Activated CD4-positive, alpha-beta T cell treated with anti-CD3 and anti-CD28 coated beads, Interleukin-2, amount 10 ng/mL, durations not matched to agents 24 days and 14 days (primary cell): Measurements from ENCODE around the gene SND1. TPM values are rescaled to one million over a fixed set of nuclear protein-coding genes. Genes with fewer than 3 reads are reported as not detected.
"Not testable (repeated sequence)": the region's sequence is repeated elsewhere in the genome, so short reads cannot be mapped to it uniquely, and the experiment has no call there.

Experiments
- DNase-seq: peaks from one replicate; pipeline ENCODE4 v3.0.0; 2022
- H3K27ac Mint-ChIP-seq: one replicate; pipeline ENCODE4 v1.8.0; 2022; ENCODE audit warnings: mild to moderate bottlenecking, mixed read lengths
- H3K27me3 Mint-ChIP-seq: one replicate; pipeline ENCODE4 v1.8.0; 2022; ENCODE audit warnings: mixed read lengths
- H3K36me3 Mint-ChIP-seq: one replicate; pipeline ENCODE4 v1.8.0; 2022; ENCODE audit warnings: low read depth, mild to moderate bottlenecking, mixed read lengths
- H3K4me1 Mint-ChIP-seq: one replicate; pipeline ENCODE4 v1.8.0; 2021; ENCODE audit warnings: mixed read lengths
- H3K4me3 Mint-ChIP-seq: one replicate; pipeline ENCODE4 v1.8.0; 2022; ENCODE audit warnings: mild to moderate bottlenecking, moderate library complexity, mixed read lengths
- H3K9me3 Mint-ChIP-seq: one replicate; pipeline ENCODE4 v1.8.0; 2021; ENCODE audit warnings: mixed read lengths
- intact Hi-C: fragments of 100-400 bp; cut with micrococcal nuclease; formaldehyde crosslinking; loops from one replicate; pipeline ENCODE4 v1.15.1; 2023
- total RNA-seq: library from RNA; stranded (reverse); gene quantifications from 2 replicates; pipeline ENCODE4 v1.2.3, GENCODE V29; 2022

Gene SND1
- total RNA-seq, 1 donor from 2014 or later = 295 TPM

DNA sequence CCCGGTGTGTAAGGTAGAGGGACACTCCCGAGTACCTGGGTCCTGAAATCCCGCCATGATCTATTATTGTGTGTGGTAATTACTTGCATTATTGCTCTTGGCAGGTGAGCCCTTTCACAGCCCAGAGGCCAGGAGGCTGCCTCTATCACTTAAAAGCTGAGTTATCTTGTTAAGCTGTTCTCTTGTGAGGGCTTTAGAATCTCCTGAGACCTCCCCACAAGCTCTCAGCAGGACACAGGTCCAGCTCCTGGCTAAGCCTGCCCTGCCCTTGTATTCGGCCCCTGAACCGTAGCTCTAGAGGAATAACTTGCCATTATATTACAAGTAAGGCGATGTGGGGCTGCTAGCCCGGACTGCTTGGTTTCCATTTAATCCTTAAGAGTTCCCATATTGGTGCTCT is 13.9 kb downstream of the SND1 start:
- no peaks in the 10 kb centered on the region for H3K9me3 Mint-ChIP-seq
- H3K36me3 Mint-ChIP-seq = peaks cover 38% of the 10 kb centered on the region
- DNase-seq = no peak
- H3K4me3 Mint-ChIP-seq = no peak overlapping the region
- intact Hi-C loops = loop anchor here (2.0 kb wide), 1 partner anchor 17 kb away; no protein-coding TSS in a partner anchor
- peaks cover 51% of the 10 kb centered on the region for H3K4me1 Mint-ChIP-seq
- H3K27ac Mint-ChIP-seq = no peak overlapping the region
- H3K27me3 Mint-ChIP-seq = no peaks in the 10 kb centered on the region

DNA sequence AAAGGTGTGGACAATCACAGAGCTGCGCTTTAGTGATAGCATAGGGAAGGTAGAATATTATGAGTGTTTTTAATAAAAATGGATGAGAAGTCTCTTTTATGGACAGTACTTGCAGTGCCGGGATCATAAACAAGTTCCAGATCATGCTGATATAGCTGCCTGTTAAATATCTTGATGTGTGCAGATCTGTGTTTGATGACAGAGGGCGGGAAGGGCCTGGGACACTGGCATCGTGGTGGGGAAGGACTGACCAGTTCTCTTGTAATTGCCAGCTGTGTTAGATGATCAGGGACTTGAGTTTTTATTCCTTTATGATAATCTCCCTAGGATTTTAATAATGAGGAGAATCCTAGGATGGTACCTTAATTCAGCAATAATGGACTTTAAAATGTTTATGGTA is 14.6 kb downstream of the SND1 start:
- Mint-ChIP-seq H3K36me3 (peaks cover 34% of the 10 kb centered on the region), H3K9me3 (no peaks in the 10 kb centered on the region), H3K27ac (no peak overlapping the region), H3K4me1 (peaks cover 50% of the 10 kb centered on the region), H3K4me3 (no peak overlapping the region), H3K27me3 (no peaks in the 10 kb centered on the region)
- intact Hi-C loops = loop anchor here (2.0 kb wide), 1 partner anchor 16 kb away; no protein-coding TSS in a partner anchor
- DNase-seq = no peak

DNA sequence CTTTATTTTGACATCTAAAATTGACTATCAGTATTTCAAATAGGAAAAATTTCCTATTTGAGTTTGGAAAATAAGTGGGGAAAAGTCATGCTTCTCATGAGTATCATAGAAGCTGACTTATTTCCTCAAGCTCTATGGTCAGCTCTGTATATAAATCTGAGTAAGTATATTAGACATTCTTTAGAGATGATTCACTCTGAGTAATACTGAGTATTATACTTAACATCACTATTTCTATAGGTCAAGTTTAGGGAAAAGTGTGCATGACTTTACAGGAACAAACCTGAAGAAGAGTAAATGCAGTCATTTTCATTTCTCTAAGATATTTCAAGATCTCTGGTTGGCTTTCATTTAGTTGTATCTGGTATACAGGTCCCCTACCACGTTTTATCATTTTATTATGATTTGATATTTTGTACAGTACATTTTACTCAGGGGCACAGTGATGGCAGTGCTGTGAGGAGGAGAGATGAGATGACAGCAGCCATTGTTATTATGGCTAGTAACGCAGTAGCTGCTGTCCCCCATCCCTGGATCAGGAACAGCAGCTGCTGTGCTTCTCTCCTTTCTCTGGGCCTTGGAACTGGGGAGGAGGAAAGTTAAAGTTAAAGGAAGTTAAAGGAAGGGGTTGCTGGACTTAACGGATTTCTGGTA is 15.2 kb downstream of the SND1 start:
- Mint-ChIP-seq H3K4me3 (peak overlapping the region; percentile 16), H3K9me3 (no peaks in the 10 kb centered on the region), H3K27ac (peak overlapping the region; percentile 59), H3K4me1 (peaks cover 48% of the 10 kb centered on the region), H3K27me3 (no peaks in the 10 kb centered on the region), H3K36me3 (peaks cover 32% of the 10 kb centered on the region)
- no peak for DNase-seq
- intact Hi-C loops = loop anchor here (2.0 kb wide), 1 partner anchor 16 kb away; no protein-coding TSS in a partner anchor

DNA sequence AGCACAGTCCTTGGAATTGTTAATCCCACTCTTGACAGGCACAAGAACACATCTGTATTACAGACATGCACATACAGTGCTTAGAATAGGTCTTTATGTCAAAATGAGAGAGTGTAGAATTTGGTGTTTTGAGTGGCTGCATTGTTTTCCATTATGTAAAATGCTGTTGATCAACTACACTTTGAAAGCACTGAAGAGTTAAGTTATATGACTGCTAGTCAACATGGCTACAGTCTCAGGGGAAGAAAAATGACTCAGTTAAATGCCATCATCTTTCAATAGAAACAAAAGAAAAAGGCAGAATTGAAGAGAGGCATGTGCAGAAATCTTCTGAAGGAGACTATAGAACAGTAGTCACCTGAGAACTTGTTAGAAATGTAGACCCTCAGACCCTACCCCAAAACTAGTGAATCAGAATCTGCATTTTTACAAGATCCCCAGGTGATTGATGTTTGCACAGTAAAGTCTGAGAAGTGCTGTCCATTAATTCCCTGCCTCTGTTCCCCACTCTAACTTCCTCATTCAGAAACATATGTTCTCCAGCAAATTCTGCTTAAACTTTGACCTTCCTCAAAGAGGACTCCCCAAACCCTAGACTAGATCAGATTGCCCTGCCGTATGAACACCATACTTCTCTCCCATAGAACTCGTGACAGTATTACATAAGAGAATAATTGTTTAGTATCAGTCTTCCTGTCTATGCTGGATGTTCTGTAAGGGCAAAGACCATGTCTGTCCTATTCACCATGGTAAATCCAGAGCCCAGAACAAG is 16.0 kb downstream of the SND1 start:
- peak overlapping the region; percentile 59 for H3K27ac Mint-ChIP-seq
- H3K4me1 Mint-ChIP-seq = peaks cover 48% of the 10 kb centered on the region
- H3K27me3 Mint-ChIP-seq = no peaks in the 10 kb centered on the region
- no peak for DNase-seq
- no peak overlapping the region for H3K4me3 Mint-ChIP-seq
- H3K9me3 Mint-ChIP-seq = no peaks in the 10 kb centered on the region
- intact Hi-C loops = loop anchor here (2.0 kb wide), 2 partner anchors 13 to 15 kb away; no protein-coding TSS in a partner anchor
- H3K36me3 Mint-ChIP-seq = peaks cover 34% of the 10 kb centered on the region

DNA sequence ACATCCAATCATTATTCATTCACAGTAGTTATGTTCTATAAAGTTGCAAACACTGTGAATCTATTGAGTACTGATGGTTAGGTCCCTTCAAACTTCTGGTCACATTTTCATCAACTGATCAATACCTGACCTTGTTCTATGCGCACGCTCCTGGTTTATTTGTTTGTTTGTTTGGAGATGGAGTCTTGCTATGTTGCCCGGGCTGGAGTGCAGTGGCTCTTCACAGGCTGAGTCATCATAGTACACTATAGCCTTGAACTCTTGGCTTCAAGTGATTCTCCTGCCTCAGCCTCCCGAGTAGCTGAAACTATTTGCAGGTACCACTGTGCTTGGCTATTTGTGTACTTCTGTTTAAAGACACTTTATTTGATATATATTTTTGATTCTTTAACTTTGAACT is 19.3 kb downstream of the SND1 start:
- Mint-ChIP-seq H3K36me3 (peaks cover 37% of the 10 kb centered on the region), H3K27me3 (no peaks in the 10 kb centered on the region), H3K27ac (no peak overlapping the region), H3K4me1 (peaks cover 36% of the 10 kb centered on the region), H3K4me3 (no peak overlapping the region), H3K9me3 (no peaks in the 10 kb centered on the region)
- intact Hi-C loops = no loop called here
- no peak for DNase-seq

DNA sequence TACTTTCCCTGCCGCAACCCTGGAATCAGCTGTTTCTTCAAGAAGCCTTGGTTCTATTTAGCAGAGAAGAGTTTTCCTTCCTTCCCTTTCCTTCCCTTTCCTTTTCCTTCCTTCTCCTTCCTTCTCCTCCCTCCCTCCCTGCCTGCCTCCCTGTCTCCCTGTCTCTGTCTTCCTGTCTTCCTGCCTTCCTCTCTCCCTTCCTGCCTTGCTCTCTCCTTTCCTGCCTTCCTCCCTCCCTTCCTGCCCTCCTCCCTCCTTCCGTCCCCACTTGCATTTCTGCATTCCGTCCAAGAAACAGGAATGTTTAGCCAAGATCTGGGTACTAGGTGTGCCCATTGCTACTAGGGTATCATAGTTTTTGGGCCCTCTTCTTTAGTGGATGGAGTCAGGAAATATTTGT is 21.9 kb downstream of the SND1 start:
- H3K4me3 Mint-ChIP-seq = no peak overlapping the region
- H3K36me3 Mint-ChIP-seq = peaks cover 52% of the 10 kb centered on the region
- no peak overlapping the region for H3K27ac Mint-ChIP-seq
- intact Hi-C loops = no loop called here
- peaks cover 31% of the 10 kb centered on the region for H3K4me1 Mint-ChIP-seq
- no peaks in the 10 kb centered on the region for H3K27me3 Mint-ChIP-seq
- H3K9me3 Mint-ChIP-seq = no peaks in the 10 kb centered on the region
- no peak for DNase-seq

DNA sequence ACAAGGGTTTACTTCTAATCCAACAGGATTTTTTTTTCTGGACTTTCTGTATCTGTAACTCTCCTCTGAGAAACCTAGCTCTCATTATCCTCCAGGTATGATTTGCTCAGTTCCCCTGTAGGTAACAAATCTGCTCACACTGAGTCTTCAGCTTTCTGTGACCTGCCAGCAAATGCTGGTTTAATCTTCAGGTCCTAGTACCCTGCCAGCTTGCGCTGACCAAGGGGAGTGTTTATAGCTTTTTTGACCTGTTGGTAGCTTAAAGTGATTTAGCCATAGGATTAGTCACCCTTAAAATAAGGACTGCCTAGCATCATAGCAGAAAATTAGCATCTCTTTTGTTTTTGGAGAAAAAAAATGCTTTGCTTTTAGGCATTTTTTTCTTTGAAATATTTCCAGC is 22.4 kb downstream of the SND1 start:
- Mint-ChIP-seq H3K36me3 (peaks cover 52% of the 10 kb centered on the region), H3K4me1 (peaks cover 30% of the 10 kb centered on the region)
- intact Hi-C loops = no loop called here

DNA sequence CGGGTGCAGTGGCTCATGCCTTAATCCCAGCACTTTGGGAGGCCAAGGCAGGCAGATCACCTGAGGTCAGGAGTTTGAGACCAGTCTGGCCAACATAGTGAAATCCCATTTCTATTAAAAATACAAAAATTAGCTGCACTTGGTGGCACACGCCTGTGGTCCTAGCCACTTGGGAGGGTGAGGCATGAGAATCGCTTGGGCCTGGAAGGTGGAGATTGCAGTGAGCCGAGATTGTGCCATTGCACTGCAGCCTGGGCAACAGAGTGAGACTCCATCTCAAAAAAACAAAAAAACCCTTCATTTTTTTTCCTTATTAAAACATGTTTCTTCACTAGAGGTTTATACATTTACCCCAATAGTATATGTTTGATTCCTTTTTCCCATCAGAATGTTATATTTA is 22.9 kb downstream of the SND1 start:
- H3K27me3 Mint-ChIP-seq, intact Hi-C loops, DNase-seq, H3K4me3 Mint-ChIP-seq, H3K27ac Mint-ChIP-seq, H3K9me3 Mint-ChIP-seq: not testable (repeated sequence)
- Mint-ChIP-seq H3K36me3 (peaks cover 54% of the 10 kb centered on the region), H3K4me1 (peaks cover 28% of the 10 kb centered on the region)

More for the DNA sequence above, 22.4 kb downstream of the SND1 start:
- no peak for DNase-seq
- H3K27me3 Mint-ChIP-seq = no peaks in the 10 kb centered on the region
- no peaks in the 10 kb centered on the region for H3K9me3 Mint-ChIP-seq
- H3K27ac Mint-ChIP-seq = no peak overlapping the region
- no peak overlapping the region for H3K4me3 Mint-ChIP-seq

DNA sequence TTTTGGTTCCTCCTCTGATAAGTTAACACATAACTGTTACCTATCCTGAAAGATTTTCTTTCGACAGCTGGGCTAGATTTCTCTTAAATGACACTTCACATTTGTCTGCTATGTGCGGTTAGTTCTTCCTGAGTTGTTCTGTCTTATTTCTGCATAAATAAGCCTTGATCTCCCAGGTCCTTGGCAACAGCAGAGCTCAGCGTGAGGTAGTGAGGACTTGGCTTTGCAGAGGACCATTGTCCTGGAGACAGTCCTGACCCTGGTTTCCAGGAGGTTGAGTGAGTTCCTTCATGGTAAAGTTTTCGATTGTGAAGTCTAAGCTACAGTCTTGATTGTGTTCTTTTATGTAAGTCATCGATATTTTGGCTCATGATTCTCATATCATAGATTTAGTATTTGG is 23.7 kb downstream of the SND1 start:
- intact Hi-C loops = no loop called here
- no peak for DNase-seq
- H3K27me3 Mint-ChIP-seq = no peaks in the 10 kb centered on the region
- no peak overlapping the region for H3K4me3 Mint-ChIP-seq
- peaks cover 7% of the 10 kb centered on the region for H3K9me3 Mint-ChIP-seq
- peaks cover 28% of the 10 kb centered on the region for H3K4me1 Mint-ChIP-seq
- H3K36me3 Mint-ChIP-seq = peaks cover 57% of the 10 kb centered on the region
- H3K27ac Mint-ChIP-seq = no peak overlapping the region

DNA sequence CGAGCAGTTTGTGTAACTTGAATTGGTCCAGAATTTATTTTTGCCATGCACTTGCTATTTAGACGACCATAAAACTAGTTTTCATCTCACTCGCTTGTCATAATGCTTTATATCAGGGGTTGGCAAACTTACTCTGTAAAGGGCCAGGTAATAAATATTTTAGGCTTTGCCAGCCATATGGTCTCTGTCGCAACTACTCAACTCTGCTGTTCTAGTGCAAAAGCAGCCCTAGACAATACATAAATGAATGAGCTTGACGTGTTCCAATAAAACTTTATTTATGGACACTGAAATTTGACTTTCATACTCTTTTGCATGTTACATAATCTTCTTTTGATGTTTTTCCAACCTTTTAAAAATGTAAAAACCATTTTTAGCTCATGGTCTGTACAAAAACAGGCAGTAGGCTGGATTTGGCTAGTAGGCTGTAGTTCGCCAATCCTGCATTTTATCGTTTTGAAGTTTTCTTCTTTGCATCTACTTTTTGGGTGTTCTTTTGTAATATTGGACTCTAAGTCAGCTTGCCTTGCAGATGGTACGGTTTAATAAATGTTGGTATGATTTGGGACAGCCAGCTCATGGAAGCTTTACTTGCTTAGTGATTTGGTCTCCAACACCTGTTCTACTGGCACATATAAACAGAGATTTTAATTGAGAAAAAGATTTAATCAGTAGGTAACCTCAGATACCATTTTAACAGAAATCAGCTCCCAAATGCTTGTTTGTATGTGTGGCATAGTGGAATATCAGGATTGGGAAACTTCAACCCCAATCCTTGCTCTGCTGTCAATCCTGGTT is 25.6 kb downstream of the SND1 start:
- no peak overlapping the region for H3K4me3 Mint-ChIP-seq
- peaks cover 69% of the 10 kb centered on the region for H3K36me3 Mint-ChIP-seq
- peaks cover 7% of the 10 kb centered on the region for H3K9me3 Mint-ChIP-seq
- intact Hi-C loops = no loop called here
- no peak overlapping the region for H3K27ac Mint-ChIP-seq
- H3K4me1 Mint-ChIP-seq = peaks cover 31% of the 10 kb centered on the region
- no peak for DNase-seq
- H3K27me3 Mint-ChIP-seq = no peaks in the 10 kb centered on the region

DNA sequence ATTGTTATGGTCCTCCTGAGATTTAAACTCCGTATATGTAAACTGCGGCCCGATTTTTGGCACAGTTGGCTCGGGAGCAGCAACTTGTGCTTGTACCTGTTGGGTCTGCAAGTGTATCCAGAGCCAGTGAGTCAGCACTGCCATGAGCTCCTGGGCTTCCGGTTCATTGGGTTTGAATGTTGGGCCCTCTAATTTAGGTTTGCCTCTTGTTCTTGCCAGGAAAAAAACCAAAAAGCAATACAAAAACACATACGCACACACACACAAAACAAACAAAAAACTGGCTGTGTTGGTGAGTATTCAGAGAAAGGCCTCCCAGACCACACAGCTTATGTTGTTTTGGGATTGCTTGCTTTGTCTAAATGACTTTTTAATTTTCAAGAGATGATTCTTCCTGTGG is 26.3 kb downstream of the SND1 start:
- Mint-ChIP-seq H3K27ac (peak overlapping the region; percentile 92), H3K36me3 (peaks cover 71% of the 10 kb centered on the region), H3K27me3 (no peaks in the 10 kb centered on the region), H3K9me3 (peaks cover 7% of the 10 kb centered on the region), H3K4me3 (no peak overlapping the region), H3K4me1 (peaks cover 35% of the 10 kb centered on the region)
- intact Hi-C loops = no loop called here
- no peak for DNase-seq

DNA sequence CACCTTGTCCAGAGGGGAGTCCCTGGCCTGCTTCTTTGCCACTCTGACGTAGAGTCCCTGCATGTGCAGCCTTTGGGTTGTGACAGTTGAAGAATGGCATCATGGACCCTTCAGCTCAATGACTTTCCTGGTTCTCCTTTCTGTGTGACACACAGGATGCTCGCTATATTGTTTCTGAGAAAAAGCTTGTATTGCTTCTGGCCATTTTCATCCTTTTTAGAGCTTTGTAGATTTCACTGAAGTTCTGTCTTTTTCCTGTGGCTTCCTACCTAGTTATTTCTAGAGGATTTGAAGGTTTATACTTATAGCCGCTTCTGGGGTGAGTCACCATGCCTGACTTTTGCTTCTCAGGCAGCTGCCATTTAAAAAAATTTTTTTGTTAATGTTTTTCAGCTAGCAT is 27.0 kb downstream of the SND1 start:
- H3K9me3 Mint-ChIP-seq = peaks cover 7% of the 10 kb centered on the region
- H3K4me1 Mint-ChIP-seq = peaks cover 36% of the 10 kb centered on the region
- H3K27ac Mint-ChIP-seq = peak overlapping the region; percentile 92
- DNase-seq = peak; percentile 67
- H3K4me3 Mint-ChIP-seq = peak overlapping the region; percentile 14
- intact Hi-C loops = no loop called here
- H3K36me3 Mint-ChIP-seq = peaks cover 67% of the 10 kb centered on the region
- no peaks in the 10 kb centered on the region for H3K27me3 Mint-ChIP-seq

DNA sequence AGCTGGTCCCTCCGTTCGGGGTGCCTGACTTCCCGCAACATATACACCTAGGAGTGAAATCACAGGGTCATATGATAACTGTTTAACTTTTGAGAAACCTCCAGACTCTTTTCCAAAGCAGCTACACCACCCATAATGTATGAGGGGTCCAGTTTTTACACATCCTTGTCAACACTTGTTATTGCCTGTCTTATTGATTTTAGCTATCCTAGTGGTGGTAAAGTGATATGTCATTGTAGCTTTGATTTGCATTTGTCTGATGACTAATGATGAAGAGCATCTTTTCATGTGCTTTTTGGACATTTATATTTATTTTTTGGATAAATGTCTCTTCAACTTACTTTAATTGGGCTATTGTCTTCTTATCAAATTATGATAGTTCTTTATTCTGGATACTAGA is 29.0 kb downstream of the SND1 start:
- intact Hi-C loops = no loop called here
- DNase-seq = no peak
- H3K9me3 Mint-ChIP-seq = peaks cover 7% of the 10 kb centered on the region
- no peaks in the 10 kb centered on the region for H3K27me3 Mint-ChIP-seq
- peaks cover 68% of the 10 kb centered on the region for H3K36me3 Mint-ChIP-seq
- H3K4me1 Mint-ChIP-seq = peaks cover 52% of the 10 kb centered on the region
- H3K27ac Mint-ChIP-seq = no peak overlapping the region
- no peak overlapping the region for H3K4me3 Mint-ChIP-seq

DNA sequence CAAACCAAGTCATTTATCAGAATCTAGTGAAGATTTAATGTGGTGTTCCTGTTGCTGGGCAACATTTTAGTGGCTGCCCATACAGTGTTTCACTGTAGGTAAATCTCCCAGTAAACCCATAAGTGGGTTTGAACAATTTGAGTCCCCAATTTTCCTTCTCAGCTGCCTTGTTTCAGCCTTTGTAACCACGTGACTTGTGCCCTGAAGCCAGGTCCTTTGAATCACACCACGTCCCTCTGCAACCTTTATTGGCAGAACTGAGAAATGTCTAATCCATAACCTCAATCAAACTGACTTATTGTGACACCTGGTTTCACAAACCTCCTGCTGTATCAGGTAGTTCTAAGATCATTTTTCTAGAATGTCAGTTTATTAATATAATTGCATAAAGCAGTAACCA is 30.1 kb downstream of the SND1 start:
- intact Hi-C loops = loop anchor here (2.0 kb wide), 1 partner anchor 15 kb away; no protein-coding TSS in a partner anchor
- Mint-ChIP-seq H3K4me1 (peaks cover 52% of the 10 kb centered on the region), H3K36me3 (peaks cover 65% of the 10 kb centered on the region), H3K9me3 (peaks cover 7% of the 10 kb centered on the region), H3K27me3 (no peaks in the 10 kb centered on the region), H3K4me3 (no peak overlapping the region), H3K27ac (no peak overlapping the region)
- DNase-seq = no peak
